ENCODE measurements around the gene TNIK. TPM values are rescaled to one million over a fixed set of nuclear protein-coding genes. Genes with fewer than 3 reads are reported as not detected.

TNIK gene
- total RNA-seq, 1 experiment from 2014 or later = 7.0 TPM

GRCh38 chr3:171269542-171269941, 190.7 kb downstream of the TNIK start:
- Histone ChIP-seq H3K79me2 (ENCODE audit: low read length) (no peaks in the 10 kb centered on the region), H3K36me3 (ENCODE audit: low read depth, low read length) (no peaks in the 10 kb centered on the region), H3K27ac (ENCODE audit: low read length) (no peak overlapping the region), H3K9me2 (replicated peaks; ENCODE audit: low read length) (no peaks in the 10 kb centered on the region), H4K20me1 (ENCODE audit: low read length) (no peaks in the 10 kb centered on the region), H3F3A (ENCODE audit: low read length, unreplicated experiment) (no peaks in the 10 kb centered on the region), H3K27me3 (ENCODE audit: low read length) (no peaks in the 10 kb centered on the region), H2AFZ (ENCODE audit: low read length) (no peak overlapping the region), H3K9ac (ENCODE audit: low read length) (no peak overlapping the region), H3K4me1 (ENCODE audit: insufficient read depth, low read length) (no peaks in the 10 kb centered on the region), H3K4me3 (ENCODE audit: low read length) (no peak overlapping the region), H3K4me2 (ENCODE audit: low read length) (no peak overlapping the region), H3K9me3 (ENCODE audit: low read length) (no peaks in the 10 kb centered on the region)
- no peak for ATAC-seq
- ChIA-PET CTCF (no interaction called here), POLR2A (ENCODE audit: unreplicated experiment) (no interaction called here)
- TF ChIP-seq EZH2phosphoT487 (IDR thresholded peaks at IDR 0.05; ENCODE audit: borderline replicate concordance, low read length) = no peak
- no peak for TF ChIP-seq CTCF (conservative IDR thresholded peaks at IDR 0.05; ENCODE audit: low read depth, low read length)
- TF ChIP-seq EZH2 (IDR thresholded peaks at IDR 0.05; ENCODE audit: low read length, unreplicated experiment) = no peak
- intact Hi-C loops (cut with micrococcal nuclease) = no loop called here
- no TSS peak for BruUV-seq (replicated peaks)
- DNase-seq = no peak

GRCh38 chr3:171268677-171269076, 191.5 kb downstream of the TNIK start:
- POLR2A ChIA-PET (ENCODE audit: unreplicated experiment) = no interaction called here
- CTCF ChIA-PET = no interaction called here

More at GRCh38 chr3:171268677-171269076, 191.5 kb downstream of the TNIK start:
- no peaks in the 10 kb centered on the region for H3K4me1 ChIP-seq (ENCODE audit: insufficient read depth, low read length)
- no peak overlapping the region for H3K4me2 ChIP-seq (ENCODE audit: low read length)
- TF ChIP-seq CTCF (conservative IDR thresholded peaks at IDR 0.05; ENCODE audit: low read depth, low read length) (no peak), EZH2phosphoT487 (IDR thresholded peaks at IDR 0.05; ENCODE audit: borderline replicate concordance, low read length) (no peak), EZH2 (IDR thresholded peaks at IDR 0.05; ENCODE audit: low read length, unreplicated experiment) (no peak)
- no peaks in the 10 kb centered on the region for H3F3A ChIP-seq (ENCODE audit: low read length, unreplicated experiment)
- no peak overlapping the region for H3K4me3 ChIP-seq (ENCODE audit: low read length)
- no peak overlapping the region for H3K27ac ChIP-seq (ENCODE audit: low read length)
- no peaks in the 10 kb centered on the region for H3K9me3 ChIP-seq (ENCODE audit: low read length)
- intact Hi-C loops (cut with micrococcal nuclease) = no loop called here
- no peak overlapping the region for H2AFZ ChIP-seq (ENCODE audit: low read length)
- BruUV-seq (replicated peaks) = no TSS peak
- H3K9ac ChIP-seq (ENCODE audit: low read length) = no peak overlapping the region
- no peaks in the 10 kb centered on the region for H3K9me2 ChIP-seq (replicated peaks; ENCODE audit: low read length)
- no peak for DNase-seq
- ATAC-seq = no peak
- H4K20me1 ChIP-seq (ENCODE audit: low read length) = no peaks in the 10 kb centered on the region
- H3K36me3 ChIP-seq (ENCODE audit: low read depth, low read length) = no peaks in the 10 kb centered on the region
- H3K27me3 ChIP-seq (ENCODE audit: low read length) = no peaks in the 10 kb centered on the region
- H3K79me2 ChIP-seq (ENCODE audit: low read length) = no peaks in the 10 kb centered on the region
